Left ventricle myocardium inferior (tissue), 1 donor: Measurements from ENCODE around the gene SLC36A3. TPM values are rescaled to one million over a fixed set of nuclear protein-coding genes. Genes with fewer than 3 reads are reported as not detected.

ENCODE experiments used
- DNase-seq: peaks from one replicate; pipeline ENCODE4 v3.0.0-alpha.2; 2020
- H3K27ac ChIP-seq: fragments of 200-600 bp; replicated peaks from 2 replicates; pipeline ENCODE4 v1.8.0; 2021
- H3K27me3 ChIP-seq: fragments of 200-600 bp; 2 replicates; pipeline ENCODE4 v1.8.0; 2021; ENCODE audit warnings: low read depth
- H3K36me3 ChIP-seq: fragments of 200-600 bp; 2 replicates; pipeline ENCODE4 v1.8.0; 2021
- H3K4me1 ChIP-seq: fragments of 200-600 bp; 2 replicates; pipeline ENCODE4 v1.8.0; 2021
- H3K4me3 ChIP-seq: fragments of 200-600 bp; 2 replicates; pipeline ENCODE4 v1.8.0; 2021; ENCODE audit warnings: mild to moderate bottlenecking, moderate library complexity
- H3K9me3 ChIP-seq: fragments of 200-600 bp; replicated peaks from 2 replicates; pipeline ENCODE4 v1.8.0; 2021
- intact Hi-C: fragments of 100-400 bp; cut with micrococcal nuclease; formaldehyde crosslinking; loops from one replicate; pipeline ENCODE4 v1.11.0; 2022
- total RNA-seq: library from RNA; stranded (reverse); fragmentation: NEBNext Ultra II Directional; extraction: Animal tissue kit (Norgen Biotek cat#: 25700); gene quantifications from one replicate; pipeline ENCODE4 v1.2.1, GENCODE V29; 2021
- TF ChIP-seq, protein P1 (sequence below): fragments of 200-600 bp; IDR thresholded peaks from 2 replicates; pipeline ENCODE4 v1.8.0; 2021; ENCODE audit warnings: antibody characterized with exemption, mild to moderate bottlenecking, borderline replicate concordance
- donor health status: DM: no; HTN: yes; CAD: no; lungs with severe emphysema.

The SLC36A3 gene
- total RNA-seq, 1 donor from 2014 or later: not detected

DNA sequence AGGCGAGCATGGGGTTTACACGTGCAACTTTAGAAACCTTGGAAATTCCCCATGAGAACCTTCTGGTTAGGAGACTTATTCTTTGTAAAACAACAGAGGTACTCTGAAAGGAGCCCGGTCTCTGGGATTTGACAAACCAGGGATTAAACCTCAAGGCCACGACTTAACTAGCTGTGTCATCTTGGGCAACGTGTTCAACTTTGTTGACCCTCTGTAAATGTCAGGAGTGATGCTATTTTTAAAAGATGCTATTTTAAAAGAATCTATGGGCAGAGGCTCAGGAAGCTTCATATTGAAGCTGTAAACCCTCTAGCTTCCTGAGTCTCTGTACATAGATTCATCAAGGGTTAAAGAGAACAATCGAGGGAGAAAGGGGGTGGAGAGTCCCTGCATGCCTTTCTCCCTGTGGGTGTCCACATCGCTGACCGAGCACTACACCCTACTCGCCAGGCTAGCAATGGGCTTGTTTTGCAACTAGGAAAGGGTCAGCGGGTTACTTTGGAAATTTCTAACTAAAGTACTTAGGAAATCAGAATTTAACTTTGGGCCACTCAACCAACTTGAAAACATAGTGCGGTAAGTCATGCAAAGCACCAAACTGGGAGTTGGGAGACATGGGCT, 41.7 kb upstream of the SLC36A3 start:
- Histone ChIP-seq H3K4me1 (peaks cover 22% of the 10 kb centered on the region), H3K9me3 (no peaks in the 10 kb centered on the region), H3K36me3 (no peaks in the 10 kb centered on the region), H3K27ac (no peak overlapping the region), H3K4me3 (no peak overlapping the region), H3K27me3 (peaks cover 27% of the 10 kb centered on the region)
- TF ChIP-seq, protein P1, sequence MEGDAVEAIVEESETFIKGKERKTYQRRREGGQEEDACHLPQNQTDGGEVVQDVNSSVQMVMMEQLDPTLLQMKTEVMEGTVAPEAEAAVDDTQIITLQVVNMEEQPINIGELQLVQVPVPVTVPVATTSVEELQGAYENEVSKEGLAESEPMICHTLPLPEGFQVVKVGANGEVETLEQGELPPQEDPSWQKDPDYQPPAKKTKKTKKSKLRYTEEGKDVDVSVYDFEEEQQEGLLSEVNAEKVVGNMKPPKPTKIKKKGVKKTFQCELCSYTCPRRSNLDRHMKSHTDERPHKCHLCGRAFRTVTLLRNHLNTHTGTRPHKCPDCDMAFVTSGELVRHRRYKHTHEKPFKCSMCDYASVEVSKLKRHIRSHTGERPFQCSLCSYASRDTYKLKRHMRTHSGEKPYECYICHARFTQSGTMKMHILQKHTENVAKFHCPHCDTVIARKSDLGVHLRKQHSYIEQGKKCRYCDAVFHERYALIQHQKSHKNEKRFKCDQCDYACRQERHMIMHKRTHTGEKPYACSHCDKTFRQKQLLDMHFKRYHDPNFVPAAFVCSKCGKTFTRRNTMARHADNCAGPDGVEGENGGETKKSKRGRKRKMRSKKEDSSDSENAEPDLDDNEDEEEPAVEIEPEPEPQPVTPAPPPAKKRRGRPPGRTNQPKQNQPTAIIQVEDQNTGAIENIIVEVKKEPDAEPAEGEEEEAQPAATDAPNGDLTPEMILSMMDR: no peak
- no peak for DNase-seq
- intact Hi-C loops: no loop called here

DNA sequence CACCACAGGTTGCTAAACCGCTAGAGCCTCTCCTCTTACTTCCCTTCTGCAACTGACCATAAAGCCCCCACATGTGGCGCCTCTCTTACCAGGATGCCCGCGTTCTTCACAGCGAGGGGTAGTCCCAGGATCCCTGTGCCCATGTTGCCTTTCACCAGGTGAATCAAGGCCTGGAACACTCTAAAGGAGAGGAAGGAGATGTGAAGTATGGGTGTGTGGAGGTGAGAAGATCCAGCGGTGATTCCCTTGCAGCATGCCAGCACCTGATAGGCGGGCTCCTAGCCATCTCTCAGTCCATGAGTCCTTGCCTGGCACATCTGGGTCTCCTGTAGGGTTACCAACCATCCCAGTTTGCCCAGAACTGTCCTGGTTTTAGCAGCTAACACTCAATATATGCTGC, 40.5 kb upstream of the SLC36A3 start:
- intact Hi-C loops: no loop called here
- Histone ChIP-seq H3K27me3 (peaks cover 20% of the 10 kb centered on the region), H3K27ac (no peak overlapping the region)

DNA sequence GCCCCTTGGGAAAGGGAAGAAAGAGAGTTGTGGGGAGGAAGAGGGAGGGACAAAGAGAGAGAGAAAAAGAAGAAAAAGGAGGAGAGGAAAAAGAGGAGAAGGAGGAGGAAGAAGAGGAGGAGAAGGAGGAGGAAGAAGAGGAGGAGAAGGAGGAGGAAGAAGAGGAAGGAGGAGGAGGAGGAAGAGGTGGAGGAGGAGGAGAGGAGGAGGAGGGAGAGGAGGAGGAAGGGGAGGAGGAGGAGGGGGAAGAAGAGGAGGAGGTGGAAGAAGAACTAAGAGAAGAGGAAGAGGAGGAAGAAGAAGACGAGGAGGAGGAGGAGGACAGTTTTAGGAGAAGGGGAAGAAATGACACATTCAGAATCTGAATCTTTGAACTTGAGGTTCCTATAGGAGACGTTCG, 36.4 kb upstream of the SLC36A3 start:
- intact Hi-C loops: no loop called here
- Histone ChIP-seq H3K27ac (no peak overlapping the region), H3K36me3 (no peaks in the 10 kb centered on the region), H3K27me3 (peaks cover 19% of the 10 kb centered on the region), H3K9me3 (no peaks in the 10 kb centered on the region), H3K4me3 (no peak overlapping the region), H3K4me1 (peaks cover 3% of the 10 kb centered on the region)
- TF ChIP-seq, protein P1: no peak
- DNase-seq: no peak

More for the DNA sequence above, 40.5 kb upstream of the SLC36A3 start:
- TF ChIP-seq, protein P1: no peak
- Histone ChIP-seq H3K4me3 (no peak overlapping the region), H3K9me3 (no peaks in the 10 kb centered on the region), H3K4me1 (peaks cover 22% of the 10 kb centered on the region), H3K36me3 (no peaks in the 10 kb centered on the region)
- no peak for DNase-seq

DNA sequence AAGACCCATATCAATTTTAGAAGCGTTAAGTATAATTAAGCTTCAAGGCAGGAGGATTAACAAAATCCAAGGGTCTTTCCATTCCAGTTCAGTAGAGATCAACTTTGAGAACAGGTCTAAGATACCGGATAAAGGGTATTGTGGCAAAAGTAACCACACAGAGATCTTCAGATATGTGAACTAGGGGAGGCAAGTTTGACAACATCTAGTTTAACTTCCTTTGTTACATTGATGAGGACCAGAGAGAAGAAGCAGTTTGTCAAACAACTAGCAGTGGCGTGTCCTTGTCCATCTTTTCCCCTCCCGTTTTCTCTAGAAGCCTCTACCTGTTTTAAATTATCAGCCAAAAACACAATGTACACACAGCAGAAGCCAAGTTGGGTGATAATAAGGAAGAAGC, 35.2 kb upstream of the SLC36A3 start:
- no peaks in the 10 kb centered on the region for H3K36me3 ChIP-seq
- H3K4me3 ChIP-seq: no peak overlapping the region
- intact Hi-C loops: no loop called here
- H3K27me3 ChIP-seq: peaks cover 12% of the 10 kb centered on the region
- no peak overlapping the region for H3K27ac ChIP-seq
- TF ChIP-seq, protein P1: no peak
- DNase-seq: no peak
- no peaks in the 10 kb centered on the region for H3K4me1 ChIP-seq
- H3K9me3 ChIP-seq: no peaks in the 10 kb centered on the region

DNA sequence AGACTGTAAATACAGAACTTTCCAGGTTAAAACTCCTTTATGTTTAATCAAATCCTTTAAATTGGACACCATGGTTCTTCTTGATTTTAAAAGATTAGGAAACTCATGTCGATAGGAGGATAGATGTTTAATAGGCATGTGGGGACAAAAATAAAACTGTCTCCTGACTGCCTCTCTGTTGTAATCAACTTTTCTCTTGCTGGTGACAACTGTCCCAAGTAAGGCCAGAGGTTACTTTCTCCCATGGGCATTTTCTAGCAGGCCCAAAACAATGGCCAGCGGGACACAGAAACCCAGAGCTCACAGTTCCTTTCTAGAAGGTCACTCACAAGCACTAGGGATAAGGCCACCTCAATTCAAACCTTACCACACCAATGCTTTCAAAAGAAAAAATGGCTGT, 29.3 kb upstream of the SLC36A3 start:
- intact Hi-C loops: no loop called here
- DNase-seq: no peak
- Histone ChIP-seq H3K4me1 (no peaks in the 10 kb centered on the region), H3K9me3 (no peaks in the 10 kb centered on the region), H3K36me3 (no peaks in the 10 kb centered on the region), H3K4me3 (no peak overlapping the region), H3K27me3 (no peaks in the 10 kb centered on the region), H3K27ac (no peak overlapping the region)
- TF ChIP-seq, protein P1: no peak
